Esophagus squamous epithelium (tissue), 4 donors: Measurements from ENCODE around the gene ZSWIM3.

Source experiments
- CTCF ChIP-seq, 6 experiments: fragments of 450-650 bp in 4 of 6; fragments of 200-600 bp in 2 of 6; sonication (generic) in 2 of 6; IDR thresholded peaks; one replicate each; pipeline ENCODE4 v1.5.1; 2016 to 2019; ENCODE audit warnings: antibody characterized with exemption in 6 of 6, mild to moderate bottlenecking in 4 of 6, moderate library complexity in 4 of 6
- POLR2A ChIP-seq, 4 donors: fragments of 450-650 bp; IDR thresholded peaks; one replicate each; pipeline ENCODE4 v1.6.1; 2017; ENCODE audit warnings: antibody characterized with exemption in 4 of 4, mild to moderate bottlenecking in 4 of 4, moderate library complexity in 3 of 4

GRCh38 chr20:45833883-45834796, 23.3 kb upstream of the ZSWIM3 start:
- no peak for TF ChIP-seq CTCF (IDR thresholded peaks at IDR 0.05)
- TF ChIP-seq POLR2A (IDR thresholded peaks at IDR 0.05) = peak in 2 of 4 donors; percentile 16 to 61
